Upper lobe of left lung (tissue), 4 donors: ENCODE measurements around the gene ZNF628.

ENCODE experiments used
- CTCF ChIP-seq, 6 experiments: fragments of 450-650 bp in 4 of 6; fragments of 200-600 bp in 2 of 6; sonication (generic) in 2 of 6; IDR thresholded peaks; one replicate each; pipeline ENCODE4 v1.5.1; 2016 to 2019; ENCODE audit warnings: antibody characterized with exemption in 6 of 6
- EP300 ChIP-seq, 4 donors: sonication (generic); formaldehyde crosslinking; IDR thresholded peaks; one replicate each; pipeline ENCODE4 v1.5.1; 2017; ENCODE audit warnings: antibody characterized with exemption in 4 of 4, control low read depth in 2 of 4
- POLR2A ChIP-seq, 4 donors: fragments of 450-650 bp; IDR thresholded peaks; one replicate each; pipeline ENCODE4 v1.5.1; 2016 to 2017; ENCODE audit warnings: antibody characterized with exemption in 4 of 4, mild to moderate bottlenecking in 2 of 4
- POLR2AphosphoS5 ChIP-seq, 2 donors: sonication (generic); formaldehyde crosslinking; IDR thresholded peaks; one replicate each; pipeline ENCODE4 v1.5.1; 2017; ENCODE audit warnings: antibody characterized with exemption in 2 of 2

- TF ChIP-seq CTCF (IDR thresholded peaks at IDR 0.05) (no peak), POLR2A (IDR thresholded peaks at IDR 0.05) (no peak), EP300 (IDR thresholded peaks at IDR 0.05) (no peak), POLR2AphosphoS5 (IDR thresholded peaks at IDR 0.05) (no peak)
These were observed 14.3 kb downstream of the ZNF628 start for GRCh38 chr19:55490478-55491432.
